ENCODE results near the gene TNFSF12.

GRCh38 chr17:7513850-7514419 lies 34.9 kb upstream of the TNFSF12 start:
- no peak for TF ChIP-seq CTCF (IDR thresholded peaks at IDR 0.05)
- no peak for TF ChIP-seq EP300 (IDR thresholded peaks at IDR 0.05; ENCODE audit: low read depth)
- TF ChIP-seq POLR2AphosphoS5 (IDR thresholded peaks at IDR 0.05): no peak
- TF ChIP-seq POLR2A (IDR thresholded peaks at IDR 0.05): no peak

Measured in transverse colon (tissue), 4 donors.